Inferior parietal cortex (tissue), 1 donor: ENCODE data around the gene PDGFRB.

Source experiments
- DNase-seq: peaks from one replicate; pipeline ENCODE4 v3.0.0-alpha.2; 2016; ENCODE audit errors: extremely low spot score

Gene PDGFRB

DNA sequence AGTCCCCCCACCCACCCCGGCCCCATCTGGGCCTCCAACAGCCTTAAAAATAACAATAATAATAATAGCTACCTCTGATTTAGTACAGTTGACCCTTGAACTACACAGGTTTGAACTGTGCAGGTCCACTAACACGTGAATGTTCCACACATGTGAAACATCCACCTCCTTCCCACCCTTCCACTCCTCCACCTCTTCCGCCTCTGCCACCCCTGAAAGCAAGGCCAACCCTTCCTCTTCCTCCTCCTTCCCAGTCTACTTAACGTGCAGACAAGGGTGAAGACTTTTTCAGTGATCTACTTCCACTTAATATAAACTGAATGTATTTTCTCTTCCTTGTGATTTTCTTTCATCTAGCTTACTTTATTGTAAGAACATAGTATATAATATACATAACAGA, 10.8 kb downstream of the PDGFRB start:
- DNase-seq, result no peak

DNA sequence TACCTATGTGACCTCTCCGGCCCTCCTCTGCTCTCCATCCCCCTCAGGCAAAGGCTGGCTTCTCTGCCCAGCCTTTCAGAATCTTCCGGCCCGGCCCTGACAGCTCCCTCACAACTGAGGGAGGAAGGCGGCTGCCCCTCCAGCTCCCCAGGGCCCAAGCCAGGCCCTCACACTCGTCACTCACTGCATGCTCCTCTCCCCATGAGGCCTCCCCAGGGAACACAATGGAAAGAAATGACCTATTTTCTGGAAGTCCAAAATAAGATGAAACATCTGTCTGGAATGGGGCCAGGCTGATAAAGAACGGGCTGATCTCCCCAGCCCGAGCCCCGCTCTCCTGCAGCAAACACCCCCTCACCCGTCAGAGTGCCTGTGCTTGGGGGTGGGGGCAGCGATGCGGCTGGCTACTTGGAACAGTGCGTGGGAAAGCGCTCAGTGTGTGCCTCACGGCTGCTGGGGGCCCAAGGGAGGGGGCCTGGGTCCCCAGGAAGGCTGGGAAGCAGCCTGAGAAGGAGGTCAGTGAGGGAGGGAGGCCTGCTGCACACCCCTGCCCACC, 11.3 kb downstream of the PDGFRB start:
- DNase-seq, result no peak

DNA sequence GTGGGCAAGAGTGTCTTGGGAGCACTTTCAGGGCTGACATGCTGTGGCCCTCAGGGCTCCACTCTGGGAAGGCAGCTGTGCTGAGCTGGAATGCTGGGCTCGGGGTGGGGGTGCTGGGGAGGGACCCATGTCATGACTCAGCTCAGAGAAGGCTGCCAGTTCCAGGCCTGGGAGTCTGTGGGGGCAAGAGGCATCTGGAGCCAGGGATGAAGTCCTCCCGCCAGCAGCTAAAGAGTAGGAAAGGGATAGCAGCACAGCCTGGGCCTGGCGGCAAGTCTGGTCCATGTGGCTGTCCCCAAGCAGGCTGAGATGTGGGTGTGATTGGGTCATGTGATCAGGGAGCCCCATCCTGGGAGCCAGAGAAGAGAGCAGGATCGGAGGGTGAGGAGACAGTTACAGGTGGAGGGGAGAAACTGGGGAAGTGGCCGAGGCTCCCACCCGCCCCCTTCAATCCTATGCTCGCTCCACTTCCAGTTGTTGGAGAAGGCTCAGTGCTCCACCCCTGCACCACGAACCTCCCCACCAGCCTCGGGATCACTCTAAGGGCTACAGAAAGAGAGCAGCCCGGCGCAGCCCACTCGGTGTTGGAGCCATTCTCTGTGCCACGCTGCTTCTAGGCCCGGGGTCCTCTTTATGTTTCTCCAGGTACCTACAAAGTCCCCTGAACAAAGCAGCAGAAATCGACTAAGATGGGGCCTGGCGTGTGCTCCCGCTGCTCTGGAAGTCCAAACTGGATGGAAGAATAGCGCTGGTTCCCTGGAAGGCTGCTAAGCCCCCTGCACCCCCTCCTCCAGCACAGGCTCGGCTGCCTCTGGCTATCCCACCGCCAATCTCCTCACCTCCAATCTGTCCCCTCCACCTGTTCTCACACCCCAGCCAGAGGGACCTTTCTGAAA, 12.0 kb downstream of the PDGFRB start:
- no peak for DNase-seq

DNA sequence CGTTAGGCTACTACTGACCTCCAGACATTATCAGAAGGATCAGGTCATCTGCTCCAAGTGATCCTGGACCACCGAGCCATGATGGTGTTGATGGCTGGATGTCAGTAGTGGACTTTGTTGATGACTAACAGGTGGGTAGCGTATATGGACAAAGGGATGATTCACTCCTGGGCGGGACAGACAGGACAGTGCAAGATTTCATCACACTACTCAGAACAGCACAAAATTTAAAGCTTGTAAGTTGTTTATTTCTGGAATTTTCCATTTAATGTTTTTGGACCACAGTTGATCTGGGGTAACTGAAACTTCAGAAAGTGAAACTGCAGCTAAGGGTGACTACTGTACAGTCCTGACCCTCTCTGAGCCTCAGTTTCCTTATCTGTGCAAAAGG, 12.7 kb downstream of the PDGFRB start:
- no peak for DNase-seq

DNA sequence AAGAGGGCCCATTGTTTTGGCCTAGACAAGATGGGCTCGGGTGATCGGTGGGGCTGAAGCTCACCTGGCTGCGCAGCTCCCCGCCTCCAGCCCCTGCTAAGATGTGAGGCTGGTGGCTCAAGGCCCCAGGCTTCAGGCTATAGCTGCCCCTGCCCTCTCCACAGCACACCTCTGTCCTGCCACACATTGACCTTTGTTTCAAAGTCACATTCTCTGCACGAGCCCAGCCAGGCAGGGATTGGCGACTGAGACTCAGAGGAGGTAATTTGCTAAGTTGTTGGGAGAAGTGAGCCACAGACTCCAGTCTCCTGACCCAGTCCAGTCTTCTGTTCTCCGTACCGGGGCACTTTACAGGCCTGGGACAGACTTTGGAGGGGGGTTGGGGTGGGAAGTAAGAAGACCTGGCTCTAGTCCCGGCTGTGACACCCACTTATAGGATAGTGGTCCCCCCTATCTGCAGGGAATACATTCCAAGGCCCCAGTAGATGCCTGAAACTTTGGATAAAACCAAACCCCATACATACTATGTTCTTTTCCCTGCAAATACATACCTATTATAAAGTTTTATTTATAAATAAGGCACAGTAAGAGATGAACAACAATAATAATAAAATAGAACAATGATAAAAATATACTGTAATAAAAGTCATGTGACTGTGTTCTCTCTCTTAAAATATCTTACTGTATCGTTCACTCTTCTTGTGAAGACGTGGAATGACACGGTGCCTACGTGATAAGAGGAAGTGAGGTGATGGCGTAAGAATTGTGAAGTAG, 13.3 kb downstream of the PDGFRB start:
- DNase-seq, result no peak

DNA sequence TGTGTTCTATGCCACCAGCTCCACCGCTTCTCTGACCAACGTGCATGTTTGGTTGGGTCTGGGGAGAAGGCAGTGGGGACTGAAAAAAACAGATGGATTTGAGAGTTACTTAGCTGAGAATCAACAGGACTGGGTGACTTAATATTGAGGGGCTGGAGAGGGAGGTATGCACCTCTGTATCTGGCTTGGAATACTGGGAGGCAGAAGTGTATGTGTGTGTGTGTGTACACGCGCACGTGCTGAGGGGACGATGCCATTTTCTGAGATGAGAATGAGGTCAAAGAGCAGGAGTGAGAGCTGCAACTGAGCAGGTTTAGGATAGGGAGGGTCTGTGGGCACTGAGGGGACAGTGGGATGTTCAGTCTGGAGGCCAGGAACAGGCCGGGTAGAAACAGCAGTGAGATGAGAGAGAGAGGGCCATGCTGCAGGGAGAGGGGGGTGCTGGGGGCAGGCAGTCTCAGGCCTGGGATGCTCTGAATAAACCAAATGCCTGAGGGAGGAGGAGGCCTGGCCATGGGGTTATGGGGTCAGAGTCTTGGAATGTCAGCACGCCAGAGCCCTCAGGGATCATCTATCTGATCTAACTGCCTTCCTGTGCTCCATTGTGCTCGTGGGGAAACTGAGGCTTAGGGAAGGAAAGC, 14.0 kb downstream of the PDGFRB start:
- no peak for DNase-seq

DNA sequence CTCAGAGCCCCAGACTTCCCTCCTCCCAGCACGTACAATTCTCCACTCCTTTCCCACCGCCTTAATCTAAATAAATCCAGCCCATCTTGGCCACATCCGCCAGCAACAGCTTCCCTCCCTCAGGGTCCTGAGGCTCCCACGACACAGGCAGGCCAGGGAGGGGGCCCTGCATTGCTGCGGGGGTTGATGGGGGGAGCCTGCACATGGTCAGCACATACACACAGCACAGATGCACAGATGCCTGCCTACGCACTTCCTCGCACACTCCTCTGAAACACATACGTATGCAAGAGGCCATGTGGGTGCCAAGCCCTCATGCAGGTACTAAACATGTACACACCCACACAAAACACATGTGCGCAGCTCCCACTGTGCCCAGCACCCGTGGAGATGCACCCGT, 14.8 kb downstream of the PDGFRB start:
- no peak for DNase-seq

DNA sequence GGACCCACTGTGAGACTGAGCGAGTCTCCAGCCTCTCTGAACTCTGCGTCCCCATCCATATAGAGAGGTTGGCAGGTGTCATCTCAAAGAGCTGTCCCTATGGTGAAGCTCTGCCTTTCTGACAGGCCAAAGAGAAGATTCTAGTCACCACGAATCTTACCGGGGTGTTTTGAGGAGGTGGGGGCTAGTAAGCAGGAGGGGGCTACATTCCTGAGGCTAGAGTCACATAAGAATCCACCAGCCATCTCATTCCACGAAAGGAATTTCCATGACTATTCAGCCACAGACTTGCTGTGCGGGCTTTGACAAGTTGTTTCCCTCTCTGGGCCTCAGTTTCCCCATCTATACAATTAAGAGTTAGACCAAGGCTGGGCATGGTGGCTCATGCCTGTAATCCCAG, 16.3 kb downstream of the PDGFRB start:
- DNase-seq, result no peak

DNA sequence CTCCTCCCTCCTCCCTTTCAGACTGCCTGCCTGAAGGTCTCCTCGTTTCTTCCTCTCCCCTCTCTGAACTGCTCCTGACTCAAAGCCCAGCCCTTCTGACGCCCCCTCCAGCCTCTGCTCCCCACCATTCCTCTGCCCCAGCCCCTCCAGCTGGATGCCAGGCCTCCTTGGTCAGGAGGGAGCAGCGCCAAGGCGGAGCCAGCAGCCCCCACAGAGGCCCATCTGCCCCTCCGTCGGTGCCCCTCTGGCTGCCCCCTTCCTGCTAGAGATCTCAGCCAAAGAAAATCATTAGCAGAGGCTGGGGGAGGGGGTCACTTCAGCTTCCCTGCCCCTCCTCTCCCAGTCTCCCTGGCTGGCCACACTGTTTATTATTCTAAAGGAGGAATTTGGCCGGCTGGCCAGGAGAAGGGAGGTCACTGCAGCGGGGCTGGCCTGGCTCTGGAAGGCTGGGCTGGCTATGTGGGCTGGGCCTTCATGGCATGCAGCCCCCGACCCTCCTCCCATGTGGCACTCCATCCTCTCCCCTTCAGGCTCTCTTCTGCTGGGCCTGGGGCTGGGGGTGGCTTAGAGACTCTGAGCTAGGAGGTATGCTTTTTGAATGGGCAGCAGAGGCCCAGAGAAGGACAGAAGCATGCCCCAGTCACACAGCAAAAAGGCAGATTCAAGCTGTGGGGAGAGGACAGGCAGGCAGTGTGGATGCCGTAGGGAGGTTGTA, 16.9 kb downstream of the PDGFRB start:
- no peak for DNase-seq

DNA sequence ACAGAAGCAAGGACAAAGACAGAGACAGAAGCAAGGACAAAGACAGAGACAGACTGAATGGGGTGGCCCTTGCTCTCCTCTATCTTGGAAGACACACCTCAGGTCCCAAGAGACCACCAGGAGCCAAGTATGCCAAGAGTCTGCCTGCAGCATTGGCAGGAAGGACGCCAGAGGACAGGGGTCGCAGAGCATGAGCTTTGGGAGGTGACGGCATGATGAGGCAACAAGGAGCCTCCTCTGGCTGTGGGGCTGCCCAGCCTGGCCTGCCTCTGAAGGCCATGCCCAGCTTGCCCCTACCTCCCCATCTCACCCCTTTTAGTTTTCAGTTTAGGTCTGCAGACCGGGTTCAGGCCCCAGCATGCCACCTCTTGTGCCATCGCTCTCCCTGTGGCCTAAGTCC, 17.6 kb downstream of the PDGFRB start:
- DNase-seq, result no peak

DNA sequence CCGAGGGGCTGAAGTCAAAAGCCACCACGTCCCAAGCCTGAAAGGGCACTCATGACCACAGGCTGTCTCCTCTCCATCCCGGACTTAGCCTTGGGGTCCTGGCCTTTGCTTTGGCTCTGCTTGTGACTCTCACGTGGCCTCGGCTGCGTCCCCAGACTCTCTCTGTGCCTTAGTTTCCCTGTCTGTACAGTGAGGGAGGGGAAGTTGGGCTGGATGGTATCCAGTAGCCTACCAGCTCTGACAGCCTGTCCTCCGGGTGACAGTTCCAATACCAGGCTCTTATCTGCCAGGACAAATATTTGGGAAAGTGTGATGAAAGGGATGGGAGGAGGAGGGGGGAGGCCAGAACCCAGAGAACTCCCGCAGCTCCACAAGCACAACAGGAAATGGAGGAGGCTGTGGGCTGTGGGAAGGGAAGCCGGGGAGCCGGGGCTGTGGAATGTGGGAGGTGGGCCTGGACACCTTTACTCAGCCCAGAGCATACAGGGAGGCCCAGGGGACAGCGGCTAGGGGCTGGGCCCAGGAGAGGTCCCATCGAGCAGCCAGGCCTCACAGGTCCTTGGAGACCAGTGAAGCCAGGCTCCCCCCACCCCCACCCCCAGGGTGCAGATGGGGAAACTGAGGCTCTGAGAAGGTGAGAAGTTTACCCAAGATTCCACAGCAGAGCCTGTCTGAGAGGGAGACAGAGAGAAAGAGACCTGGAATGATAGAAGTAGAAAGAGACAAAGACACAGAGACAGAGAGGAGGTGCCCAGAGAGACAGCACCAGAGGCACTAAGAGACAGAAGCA, 18.3 kb downstream of the PDGFRB start:
- DNase-seq, result no peak

DNA sequence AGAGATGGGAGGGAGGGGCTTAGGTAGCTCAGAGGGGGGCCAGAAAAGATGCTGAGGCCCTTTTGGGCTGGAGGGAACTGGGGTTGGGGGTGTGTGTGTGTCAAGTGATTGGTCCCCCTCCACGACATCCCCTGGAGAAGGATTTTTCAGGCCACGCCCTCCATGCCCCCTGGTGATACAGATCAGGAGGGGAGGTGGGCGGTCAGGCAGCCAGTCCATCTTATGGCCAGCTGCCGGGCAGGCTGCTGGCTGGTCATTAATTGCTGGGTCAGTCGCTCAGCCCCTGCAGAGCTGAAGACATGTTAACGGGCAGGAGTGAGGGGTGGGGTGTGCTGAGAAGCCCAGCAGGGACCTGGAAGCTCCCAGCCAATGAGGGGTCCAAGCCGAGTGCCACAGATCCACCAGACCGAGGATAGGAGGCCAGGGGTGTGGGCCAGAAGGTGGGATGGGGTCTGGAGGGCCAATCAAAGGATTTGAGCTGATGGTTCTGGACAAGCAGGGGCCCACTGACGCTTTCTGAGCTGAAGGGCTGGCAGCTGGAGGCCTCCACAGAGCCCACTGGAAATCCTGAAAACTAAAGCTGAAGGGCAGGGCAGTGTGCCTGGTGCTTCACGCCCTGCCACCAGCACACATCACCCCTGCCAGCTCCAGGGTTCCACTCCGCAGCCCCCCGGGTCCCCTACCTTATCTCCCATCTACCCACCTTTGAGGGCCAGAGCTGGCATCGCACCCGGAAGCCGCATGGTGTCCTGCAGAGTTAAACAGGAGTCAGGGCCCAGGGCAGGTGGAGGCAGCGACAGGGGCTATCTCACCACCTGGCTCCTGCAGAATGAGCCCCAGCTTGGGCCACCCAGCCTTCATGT, 19.1 kb downstream of the PDGFRB start:
- DNase-seq, result no peak

DNA sequence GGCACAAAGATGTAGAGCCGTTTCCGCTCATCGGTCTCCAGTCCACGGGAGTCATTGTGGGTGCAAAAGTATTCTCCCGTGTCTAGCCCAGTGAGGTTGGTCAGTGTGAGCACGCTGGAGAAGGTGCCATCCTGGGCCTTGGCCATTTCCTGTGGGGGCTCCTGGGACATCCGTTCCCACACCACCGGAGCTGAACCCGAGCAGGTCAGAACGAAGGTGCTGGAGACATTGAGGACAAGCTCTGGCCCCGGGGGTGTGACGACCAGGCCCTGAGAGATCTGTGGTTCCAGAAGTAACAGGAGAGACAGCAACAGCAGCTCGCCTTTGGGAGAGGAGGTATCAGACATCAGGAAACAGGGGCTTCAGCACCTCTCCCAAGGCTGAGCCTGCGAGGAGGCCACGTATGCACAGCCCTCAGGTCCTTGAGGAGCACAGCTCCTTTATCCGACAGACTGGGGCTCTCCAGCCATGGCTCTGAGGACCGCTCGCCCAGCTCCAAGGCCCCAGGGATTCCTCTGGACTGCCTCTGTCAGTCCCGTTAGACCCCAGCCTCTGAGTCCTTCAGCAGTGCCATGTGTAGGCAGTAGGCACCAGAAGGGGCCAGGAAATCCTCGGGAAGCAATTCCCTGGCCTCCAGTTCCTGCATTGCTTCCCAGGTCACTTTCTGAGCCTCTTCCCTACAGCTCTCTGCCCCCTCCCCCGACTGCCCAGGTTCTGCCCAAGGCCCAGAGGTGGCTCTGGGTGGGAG, 19.9 kb downstream of the PDGFRB start:
- DNase-seq, result no peak

DNA sequence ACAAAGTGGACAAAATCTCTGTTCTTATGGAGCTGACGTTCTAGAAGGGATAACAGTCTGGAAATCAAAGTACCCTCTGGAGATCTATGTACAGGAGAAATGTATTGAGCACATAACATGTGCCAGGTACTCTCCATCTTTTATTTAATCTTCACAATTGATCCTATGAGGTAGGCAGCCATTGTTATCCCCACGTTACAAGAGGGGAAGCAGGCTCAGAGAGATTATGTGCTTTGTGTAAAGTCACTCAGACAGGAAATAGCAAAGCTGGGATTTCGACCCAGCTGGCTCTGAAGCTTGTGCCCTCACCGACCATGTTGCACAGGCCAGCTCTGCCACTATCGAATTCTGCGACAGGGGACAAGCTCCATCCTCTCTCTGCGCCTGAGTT, 21.5 kb downstream of the PDGFRB start:
- no peak for DNase-seq

DNA sequence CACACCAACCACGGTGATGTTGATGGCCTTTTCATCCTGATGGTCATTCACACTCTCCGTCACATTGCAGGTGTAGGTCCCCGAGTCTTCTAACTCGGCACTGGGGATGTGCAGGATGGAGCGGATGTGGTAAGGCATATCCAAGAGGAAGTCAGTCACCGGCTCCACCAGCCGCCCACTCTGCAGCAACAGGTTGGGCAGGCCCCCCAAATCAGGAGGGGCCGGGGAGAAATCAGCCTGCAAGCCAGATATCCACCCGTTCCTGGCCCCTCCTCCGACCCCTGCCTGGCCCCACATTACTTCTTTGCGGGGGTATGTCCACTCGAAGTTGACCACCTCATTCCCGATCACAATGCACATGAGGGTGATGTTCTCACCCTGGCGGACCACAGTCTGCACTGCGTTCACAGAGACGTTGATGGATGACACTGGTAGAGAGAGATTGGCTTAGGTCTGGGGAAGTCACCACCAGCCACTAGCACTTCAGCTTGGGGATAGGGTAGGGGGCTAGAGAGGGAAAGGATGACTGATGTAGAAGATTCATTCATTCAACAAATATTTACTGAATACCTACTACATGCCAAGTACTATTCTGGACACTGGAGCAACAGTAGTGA, 22.0 kb downstream of the PDGFRB start:
- no peak for DNase-seq

DNA sequence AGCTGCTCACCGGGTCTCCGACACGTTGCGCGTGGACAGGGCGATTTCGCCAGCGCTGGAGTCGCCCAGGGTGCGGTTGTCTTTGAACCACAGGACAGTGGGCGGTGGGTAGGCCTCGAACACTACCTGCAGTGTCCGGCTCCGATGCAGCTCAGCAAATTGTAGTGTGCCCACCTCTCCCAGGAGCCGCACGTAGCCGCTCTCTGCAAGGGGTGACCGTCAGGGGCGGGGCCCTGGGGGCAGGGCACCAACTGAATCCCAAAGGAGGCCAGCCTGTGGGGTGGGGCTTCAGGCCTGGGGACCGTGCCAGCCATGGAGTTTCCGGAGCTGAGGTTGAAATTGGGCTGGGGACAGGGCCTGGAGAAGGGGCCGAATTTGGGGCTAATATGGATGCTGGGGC, 22.9 kb downstream of the PDGFRB start:
- DNase-seq, result no peak

DNA sequence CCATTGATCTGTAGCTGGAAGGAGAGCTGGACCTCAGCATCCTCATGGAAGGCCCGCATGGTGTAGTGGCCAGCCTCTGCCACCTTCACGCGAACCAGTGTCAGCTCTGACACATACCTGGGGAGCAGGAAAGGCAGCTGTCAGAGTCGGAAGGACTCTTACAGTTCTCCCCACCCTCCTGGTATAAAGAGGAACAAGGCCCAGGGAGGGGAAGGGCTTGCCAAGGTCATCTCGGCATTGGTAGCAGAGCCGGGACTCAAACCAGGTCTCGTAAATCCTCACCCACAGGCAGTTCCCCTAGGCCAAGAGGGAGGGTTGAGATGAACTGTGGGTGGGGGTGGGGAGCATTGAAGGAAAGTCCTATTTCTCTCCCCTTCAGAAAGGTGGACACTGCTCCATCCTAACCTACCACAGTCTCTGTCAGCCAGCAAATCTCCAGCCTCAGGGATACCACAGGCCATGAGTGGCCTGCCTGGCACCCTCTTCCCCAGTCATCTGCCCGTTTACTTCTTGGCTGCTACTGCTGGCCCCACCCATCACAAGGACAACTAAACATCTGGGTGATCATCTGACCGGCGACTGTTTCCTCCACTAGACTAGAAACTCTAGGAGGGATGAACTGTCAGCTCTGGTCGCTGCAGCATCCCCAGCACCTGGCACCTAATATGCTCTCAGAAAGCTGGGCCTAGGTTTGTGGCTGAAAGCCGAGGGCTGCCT, 23.5 kb downstream of the PDGFRB start:
- no peak for DNase-seq

DNA sequence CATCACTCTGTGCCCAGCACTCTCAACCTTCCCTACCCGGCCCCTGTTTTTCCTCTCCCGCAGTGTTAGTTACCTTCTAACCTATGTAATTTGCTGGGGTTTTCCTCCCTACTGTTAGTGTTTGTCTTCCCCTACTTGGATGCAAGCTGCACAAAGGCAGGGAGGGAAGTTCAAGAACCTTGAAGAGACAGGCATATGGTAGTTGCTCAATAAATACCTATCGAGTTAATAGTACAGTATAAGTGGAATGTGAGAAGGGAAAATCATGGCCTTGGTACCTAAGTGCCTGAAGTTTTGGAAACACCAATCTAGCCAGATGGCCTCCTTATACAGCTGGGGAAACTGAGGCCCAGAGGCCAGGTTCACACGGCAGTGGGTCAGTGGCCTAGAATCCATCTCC, 24.2 kb downstream of the PDGFRB start:
- no peak for DNase-seq
